Skin of body (tissue), 2 donors: Measurements from ENCODE around the gene WASL. TPM values are rescaled to one million over a fixed set of nuclear protein-coding genes. Genes with fewer than 3 reads are reported as not detected.
"Not testable (repeated sequence)": the region's sequence is repeated elsewhere in the genome, so short reads cannot be mapped to it uniquely, and the experiment has no call there.

ENCODE experiments used
- DNase-seq: peaks from one replicate; lab custom pipeline; 2025; lab: John Stamatoyannopoulos, UW
- total RNA-seq: library from RNA; depleted of rRNA; stranded (reverse); fragments of >200 nt; gene quantifications from one replicate; pipeline ENCODE4 v1.2.3, GENCODE V29; 2014

WASL gene
- total RNA-seq, 1 donor from 2014 or later: 26.1 TPM

GRCh38 chr7:123734498-123734897 lies 14.3 kb downstream of the WASL start:
- no peak for DNase-seq

- no peak for DNase-seq
Observed at GRCh38 chr7:123732413-123733091, 16.3 kb downstream of the WASL start.

GRCh38 chr7:123729218-123729578 lies 19.6 kb downstream of the WASL start:
- DNase-seq: no peak

- DNase-seq: no peak
Observed at GRCh38 chr7:123727071-123727837, 21.5 kb downstream of the WASL start.

- DNase-seq: no peak
Observed at GRCh38 chr7:123725586-123726171, 23.1 kb downstream of the WASL start.

GRCh38 chr7:123724817-123725253 lies 24.0 kb downstream of the WASL start:
- DNase-seq: no peak

- no peak for DNase-seq
Observed at GRCh38 chr7:123723913-123724312, 24.9 kb downstream of the WASL start.

- not testable (repeated sequence) for DNase-seq
Observed at GRCh38 chr7:123720527-123720926, 28.3 kb downstream of the WASL start.

- no peak for DNase-seq
Observed at GRCh38 chr7:123719197-123719721, 29.5 kb downstream of the WASL start.

GRCh38 chr7:123718773-123719172 lies 30.0 kb downstream of the WASL start:
- DNase-seq: no peak

GRCh38 chr7:123717689-123718088 lies 31.1 kb downstream of the WASL start:
- DNase-seq: no peak

- DNase-seq: no peak
Observed at GRCh38 chr7:123716877-123717276, 31.9 kb downstream of the WASL start.

GRCh38 chr7:123715799-123716198 lies 33.0 kb downstream of the WASL start:
- DNase-seq: no peak

GRCh38 chr7:123715198-123715597 lies 33.6 kb downstream of the WASL start:
- no peak for DNase-seq

GRCh38 chr7:123714296-123715080 lies 34.3 kb downstream of the WASL start:
- no peak for DNase-seq

- no peak for DNase-seq
Observed at GRCh38 chr7:123712619-123713018, 36.2 kb downstream of the WASL start.

GRCh38 chr7:123711832-123712293 lies 36.9 kb downstream of the WASL start:
- DNase-seq: no peak

- DNase-seq: no peak
Observed at GRCh38 chr7:123710683-123711082, 38.1 kb downstream of the WASL start.

- DNase-seq: no peak
Observed at GRCh38 chr7:123709525-123709924, 39.3 kb downstream of the WASL start.

- no peak for DNase-seq
Observed at GRCh38 chr7:123705211-123705901, 43.4 kb downstream of the WASL start.
